SK-N-SH (cell line): ENCODE measurements around the gene HIPK4.

Source experiments
- FOXM1 ChIP-seq: IDR thresholded peaks from 2 replicates; pipeline ENCODE4 v1.4.0; 2012; ENCODE audit warnings: low read depth, mild to moderate bottlenecking
- JUND ChIP-seq: IDR thresholded peaks from 2 replicates; pipeline ENCODE4 v1.4.0; 2012
- POLR2AphosphoS5 ChIP-seq: IDR thresholded peaks from 2 replicates; pipeline ENCODE4 v1.6.1; 2012; ENCODE audit warnings: low read depth, low read length
- RAD21 ChIP-seq: IDR thresholded peaks from 2 replicates; pipeline ENCODE4 v1.6.1; 2012; ENCODE audit warnings: mild to moderate bottlenecking, low read length
- RXRA ChIP-seq: IDR thresholded peaks from 2 replicates; pipeline ENCODE4 v1.4.0; 2012; ENCODE audit warnings: low read depth, mild to moderate bottlenecking, borderline replicate concordance
- TAF1 ChIP-seq: IDR thresholded peaks from 2 replicates; pipeline ENCODE4 v1.6.1; 2012; ENCODE audit warnings: low read depth, mild to moderate bottlenecking, low read length, moderate library complexity, borderline replicate concordance
- TF ChIP-seq, protein P1 (sequence below): fragments of 200-600 bp; sonication (generic); IDR thresholded peaks from 2 replicates; pipeline ENCODE4 v1.6.1; 2017; ENCODE audit warnings: antibody characterized with exemption, mild to moderate bottlenecking, moderate library complexity

GRCh38 chr19:40362160-40362559, 27.8 kb downstream of the HIPK4 start:
- TF ChIP-seq, protein P1, sequence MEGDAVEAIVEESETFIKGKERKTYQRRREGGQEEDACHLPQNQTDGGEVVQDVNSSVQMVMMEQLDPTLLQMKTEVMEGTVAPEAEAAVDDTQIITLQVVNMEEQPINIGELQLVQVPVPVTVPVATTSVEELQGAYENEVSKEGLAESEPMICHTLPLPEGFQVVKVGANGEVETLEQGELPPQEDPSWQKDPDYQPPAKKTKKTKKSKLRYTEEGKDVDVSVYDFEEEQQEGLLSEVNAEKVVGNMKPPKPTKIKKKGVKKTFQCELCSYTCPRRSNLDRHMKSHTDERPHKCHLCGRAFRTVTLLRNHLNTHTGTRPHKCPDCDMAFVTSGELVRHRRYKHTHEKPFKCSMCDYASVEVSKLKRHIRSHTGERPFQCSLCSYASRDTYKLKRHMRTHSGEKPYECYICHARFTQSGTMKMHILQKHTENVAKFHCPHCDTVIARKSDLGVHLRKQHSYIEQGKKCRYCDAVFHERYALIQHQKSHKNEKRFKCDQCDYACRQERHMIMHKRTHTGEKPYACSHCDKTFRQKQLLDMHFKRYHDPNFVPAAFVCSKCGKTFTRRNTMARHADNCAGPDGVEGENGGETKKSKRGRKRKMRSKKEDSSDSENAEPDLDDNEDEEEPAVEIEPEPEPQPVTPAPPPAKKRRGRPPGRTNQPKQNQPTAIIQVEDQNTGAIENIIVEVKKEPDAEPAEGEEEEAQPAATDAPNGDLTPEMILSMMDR, result no peak
- TF ChIP-seq RAD21 (no peak), RXRA (no peak), JUND (no peak), FOXM1 (no peak), POLR2AphosphoS5 (no peak), TAF1 (no peak)
